GM12891 (cell line): ENCODE results near the gene TMEM135.
A peak's percentile ranks its signal among the peaks of the same experiment; 100 is the strongest.

ENCODE experiments used
- DNase-seq: peaks from one replicate; pipeline ENCODE4 v3.0.0; 2011; ENCODE audit warnings: low spot score; ENCODE audit not compliant: insufficient read length
- FAIRE-seq: peaks from 2 replicates; lab custom pipeline; 2011; peaks lifted over from hg19 to GRCh38; lab: Jason Lieb, UNC
- PAX5 ChIP-seq: IDR thresholded peaks from 2 replicates; pipeline ENCODE4 v1.6.1; 2011; ENCODE audit warnings: low read length, moderate library complexity, mild to moderate bottlenecking; ENCODE audit not compliant: insufficient read depth, severe bottlenecking
- POLR2A ChIP-seq: IDR thresholded peaks from 2 replicates; pipeline ENCODE4 v1.6.1; 2011; ENCODE audit warnings: low read depth, low read length, control low read depth
- POLR2AphosphoS5 ChIP-seq: IDR thresholded peaks from 2 replicates; pipeline ENCODE4 v1.6.1; 2011; ENCODE audit warnings: low read depth, low read length, control low read depth
- POU2F2 ChIP-seq: IDR thresholded peaks from 2 replicates; pipeline ENCODE4 v1.6.1; 2011; ENCODE audit warnings: low read depth, mild to moderate bottlenecking, control low read depth, low read length, moderate library complexity
- SPI1 ChIP-seq: IDR thresholded peaks from 2 replicates; pipeline ENCODE4 v1.6.1; 2011; ENCODE audit warnings: low read depth, low read length, control low read depth
- TAF1 ChIP-seq: IDR thresholded peaks from 2 replicates; pipeline ENCODE4 v1.6.1; 2011; ENCODE audit warnings: low read depth, low read length, control low read depth

TMEM135 gene

GRCh38 chr11:87296627-87297026 is 258.9 kb downstream of the TMEM135 start:
- no peak for DNase-seq
- TF ChIP-seq POU2F2, result no peak
- TF ChIP-seq TAF1, result no peak
- TF ChIP-seq SPI1, result no peak
- no peak for TF ChIP-seq POLR2A
- TF ChIP-seq POLR2AphosphoS5, result no peak
- no peak for TF ChIP-seq PAX5
- FAIRE-seq, result no peak

- no peak for DNase-seq
- FAIRE-seq, result no peak
- TF ChIP-seq PAX5, result no peak
- TF ChIP-seq TAF1, result no peak
- TF ChIP-seq POU2F2, result no peak
- no peak for TF ChIP-seq SPI1
- TF ChIP-seq POLR2AphosphoS5, result no peak
- no peak for TF ChIP-seq POLR2A
Observed at GRCh38 chr11:87298155-87298554, 260.4 kb downstream of the TMEM135 start.

- DNase-seq, result no peak
- no peak for TF ChIP-seq POLR2AphosphoS5
- no peak for TF ChIP-seq SPI1
- TF ChIP-seq POU2F2, result no peak
- no peak for TF ChIP-seq TAF1
- TF ChIP-seq POLR2A, result no peak
- no peak for TF ChIP-seq PAX5
- no peak for FAIRE-seq
Observed at GRCh38 chr11:87299041-87299481, 261.3 kb downstream of the TMEM135 start.

GRCh38 chr11:87300640-87301380 is 263.1 kb downstream of the TMEM135 start:
- no peak for TF ChIP-seq SPI1
- TF ChIP-seq POLR2AphosphoS5, result no peak
- TF ChIP-seq TAF1, result no peak
- TF ChIP-seq POU2F2, result no peak
- TF ChIP-seq POLR2A, result no peak
- no peak for TF ChIP-seq PAX5
- no peak for DNase-seq
- FAIRE-seq, result no peak

GRCh38 chr11:87301785-87302540 is 264.2 kb downstream of the TMEM135 start:
- TF ChIP-seq PAX5 (no peak), POLR2A (no peak), SPI1 (no peak), POLR2AphosphoS5 (no peak)
- DNase-seq (no peak), FAIRE-seq (no peak)

- FAIRE-seq (no peak), DNase-seq (no peak)
- no peak for TF ChIP-seq PAX5
- no peak for TF ChIP-seq TAF1
- no peak for TF ChIP-seq POU2F2
- no peak for TF ChIP-seq POLR2A
- TF ChIP-seq POLR2AphosphoS5, result no peak
- no peak for TF ChIP-seq SPI1
Observed at GRCh38 chr11:87304412-87304811, 266.7 kb downstream of the TMEM135 start.

- FAIRE-seq (peak; percentile 40), DNase-seq (no peak)
Observed at GRCh38 chr11:87306262-87306851, 268.6 kb downstream of the TMEM135 start.

GRCh38 chr11:87307101-87307500 is 269.4 kb downstream of the TMEM135 start:
- FAIRE-seq (no peak), DNase-seq (no peak)
- TF ChIP-seq SPI1 (no peak), POU2F2 (no peak)

More at GRCh38 chr11:87306262-87306851, 268.6 kb downstream of the TMEM135 start:
- TF ChIP-seq PAX5 (no peak), POU2F2 (no peak), TAF1 (no peak), POLR2A (no peak), SPI1 (no peak), POLR2AphosphoS5 (no peak)

- no peak for DNase-seq
- no peak for FAIRE-seq
- TF ChIP-seq TAF1 (no peak), POU2F2 (no peak), PAX5 (no peak), SPI1 (no peak), POLR2AphosphoS5 (no peak)
Observed at GRCh38 chr11:87315229-87315628, 277.5 kb downstream of the TMEM135 start.
